Vagina (tissue), 2 donors: ENCODE results near the gene MRPL45. TPM values are rescaled to one million over a fixed set of nuclear protein-coding genes. Genes with fewer than 3 reads are reported as not detected.

Experiments
- DNase-seq, 2 donors: peaks; one replicate each; pipeline ENCODE4 v3.0.0-alpha.2; 2017; ENCODE audit errors: extremely low spot score in 2 of 2
- H3K27ac ChIP-seq: fragments of 200-600 bp; sonication (generic); one replicate; pipeline ENCODE4 v1.5.1; 2019
- H3K27me3 ChIP-seq: fragments of 200-600 bp; sonication (generic); one replicate; pipeline ENCODE4 v1.5.1; 2019
- H3K36me3 ChIP-seq, 2 donors: fragments of 200-600 bp; sonication (generic); one replicate each; pipeline ENCODE4 v1.5.1; 2017 to 2019
- H3K4me1 ChIP-seq: fragments of 200-600 bp; sonication (generic); one replicate; pipeline ENCODE4 v1.5.1; 2019
- H3K4me3 ChIP-seq, 2 donors: fragments of 200-600 bp; sonication (generic); 1 replicate in 1 of 2; 2 replicates in 1 of 2; pipeline ENCODE4 v1.5.1; 2016 to 2019
- H3K9me3 ChIP-seq: fragments of 200-600 bp; sonication (generic); one replicate; pipeline ENCODE4 v1.5.1; 2019
- CTCF ChIP-seq, 3 experiments: fragments of 450-650 bp in 2 of 3; fragments of 200-600 bp in 1 of 3; sonication (generic) in 1 of 3; IDR thresholded peaks; one replicate each; pipeline ENCODE4 v1.5.1; 2017 to 2019; ENCODE audit warnings: antibody characterized with exemption in 3 of 3, mild to moderate bottlenecking in 2 of 3, moderate library complexity in 2 of 3
- POLR2A ChIP-seq, 2 donors: fragments of 450-650 bp; IDR thresholded peaks; one replicate each; pipeline ENCODE4 v1.6.1; 2017; ENCODE audit warnings: antibody characterized with exemption in 2 of 2, mild to moderate bottlenecking in 2 of 2, moderate library complexity in 2 of 2
- POLR2AphosphoS5 ChIP-seq, 2 donors: sonication (generic); formaldehyde crosslinking; IDR thresholded peaks; one replicate each; pipeline ENCODE4 v1.9.0; 2017; ENCODE audit warnings: antibody characterized with exemption in 2 of 2, mild to moderate bottlenecking in 2 of 2, low read depth in 1 of 2; ENCODE audit not compliant: insufficient read depth in 1 of 2
- intact Hi-C: fragments of 100-400 bp; cut with DNase I; formaldehyde crosslinking; loops from one replicate; pipeline ENCODE4 v1.15.1; 2023
- total RNA-seq: library from RNA; depleted of rRNA; stranded (reverse); fragments of >200 nt; gene quantifications from one replicate; pipeline ENCODE4 v1.2.3, GENCODE V29; 2016

The MRPL45 gene
- total RNA-seq, 1 donor from 2014 or later, result 22.1 TPM

- peak overlapping the region; percentile 91 for H3K27ac ChIP-seq
- peak overlapping the region; percentile 80 to 99 for H3K4me3 ChIP-seq
- no peak for DNase-seq
- H3K27me3 ChIP-seq, result no peaks in the 10 kb centered on the region
- peaks cover 52% of the 10 kb centered on the region for H3K4me1 ChIP-seq
- TF ChIP-seq POLR2AphosphoS5 (IDR thresholded peaks at IDR 0.05; ENCODE audit: insufficient read depth in 1 of 2, low read depth in 1 of 2) (peak in 1 of 2 donors; percentile 18), POLR2A (IDR thresholded peaks at IDR 0.05) (no peak)
- no peaks in the 10 kb centered on the region for H3K9me3 ChIP-seq
- H3K36me3 ChIP-seq, result no peaks in the 10 kb centered on the region
- intact Hi-C loops, result no loop called here
These were observed 55.5 kb downstream of the MRPL45 start for GRCh38 chr17:38352245-38353085.

GRCh38 chr17:38353086-38353604, 56.2 kb downstream of the MRPL45 start:
- intact Hi-C loops, result no loop called here
- TF ChIP-seq POLR2A (IDR thresholded peaks at IDR 0.05) (no peak), CTCF (IDR thresholded peaks at IDR 0.05) (no peak), POLR2AphosphoS5 (IDR thresholded peaks at IDR 0.05; ENCODE audit: insufficient read depth in 1 of 2, low read depth in 1 of 2) (no peak)
- peak overlapping the region; percentile 80 to 99 for H3K4me3 ChIP-seq
- H3K9me3 ChIP-seq, result no peaks in the 10 kb centered on the region
- peaks cover 59% of the 10 kb centered on the region for H3K4me1 ChIP-seq
- peak overlapping the region; percentile 91 for H3K27ac ChIP-seq
- no peak for DNase-seq
- H3K27me3 ChIP-seq, result no peaks in the 10 kb centered on the region
- no peaks in the 10 kb centered on the region for H3K36me3 ChIP-seq

DNA sequence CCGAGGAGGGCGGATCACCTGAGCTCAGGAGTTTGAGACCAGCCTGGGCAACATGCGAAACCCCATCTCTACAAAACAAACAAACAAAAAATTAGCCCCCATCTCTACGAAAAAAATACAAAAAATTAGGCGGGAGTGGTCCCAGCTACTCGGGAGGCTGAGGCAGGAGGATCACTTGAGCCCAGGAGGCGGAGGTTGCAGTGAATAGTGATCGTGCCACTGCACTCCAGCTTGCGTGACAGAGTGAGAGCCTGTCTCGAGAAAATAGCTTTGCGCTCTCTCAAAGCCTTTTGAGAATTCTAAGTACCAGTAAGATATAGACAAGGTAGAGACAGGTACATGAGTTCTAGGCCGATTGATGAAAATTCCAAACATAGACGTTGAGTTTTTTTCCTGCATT, 56.7 kb downstream of the MRPL45 start:
- Histone ChIP-seq H3K27me3 (no peaks in the 10 kb centered on the region), H3K36me3 (no peaks in the 10 kb centered on the region), H3K4me1 (peaks cover 64% of the 10 kb centered on the region), H3K4me3 (peak overlapping the region; percentile 80 to 99), H3K27ac (no peak overlapping the region), H3K9me3 (no peaks in the 10 kb centered on the region)
- no peak for TF ChIP-seq POLR2AphosphoS5 (IDR thresholded peaks at IDR 0.05; ENCODE audit: insufficient read depth in 1 of 2, low read depth in 1 of 2)
- TF ChIP-seq POLR2A (IDR thresholded peaks at IDR 0.05), result no peak
- TF ChIP-seq CTCF (IDR thresholded peaks at IDR 0.05), result no peak
- DNase-seq, result no peak
- intact Hi-C loops, result no loop called here

- intact Hi-C loops, result no loop called here
- H3K27me3 ChIP-seq, result no peaks in the 10 kb centered on the region
- no peak overlapping the region for H3K27ac ChIP-seq
- DNase-seq, result no peak
- peaks cover 72% of the 10 kb centered on the region for H3K4me1 ChIP-seq
- H3K9me3 ChIP-seq, result no peaks in the 10 kb centered on the region
- H3K36me3 ChIP-seq, result no peaks in the 10 kb centered on the region
- no peak for TF ChIP-seq CTCF (IDR thresholded peaks at IDR 0.05)
- TF ChIP-seq POLR2A (IDR thresholded peaks at IDR 0.05), result no peak
- no peak for TF ChIP-seq POLR2AphosphoS5 (IDR thresholded peaks at IDR 0.05; ENCODE audit: insufficient read depth in 1 of 2, low read depth in 1 of 2)
- H3K4me3 ChIP-seq, result no peak overlapping the region
These were observed 57.5 kb downstream of the MRPL45 start for GRCh38 chr17:38354466-38354865.

DNA sequence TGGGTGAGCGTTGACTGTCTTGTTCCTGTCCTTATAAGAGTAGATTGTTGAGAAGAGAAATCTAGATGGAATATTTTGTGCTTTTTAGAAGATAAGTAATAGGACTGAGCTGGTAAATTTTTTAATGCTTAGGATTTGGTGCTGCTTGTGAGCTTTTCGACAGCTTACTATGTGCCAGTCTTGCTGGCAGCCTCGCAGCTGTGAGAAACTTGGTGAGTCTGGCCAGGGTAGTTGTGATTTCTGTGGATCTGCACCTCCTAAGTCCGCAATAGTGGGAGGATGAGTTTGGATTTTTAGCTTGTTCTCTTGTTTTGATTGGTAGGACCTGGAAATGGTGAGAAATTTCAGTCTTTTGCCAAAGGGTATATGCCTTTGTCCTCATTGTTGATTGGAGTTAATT, 58.3 kb downstream of the MRPL45 start:
- Histone ChIP-seq H3K4me3 (no peak overlapping the region), H3K4me1 (peaks cover 73% of the 10 kb centered on the region), H3K27me3 (no peaks in the 10 kb centered on the region), H3K9me3 (no peaks in the 10 kb centered on the region), H3K36me3 (no peaks in the 10 kb centered on the region), H3K27ac (no peak overlapping the region)
- intact Hi-C loops, result no loop called here
- no peak for DNase-seq
- TF ChIP-seq POLR2AphosphoS5 (IDR thresholded peaks at IDR 0.05; ENCODE audit: insufficient read depth in 1 of 2, low read depth in 1 of 2) (no peak), POLR2A (IDR thresholded peaks at IDR 0.05) (no peak), CTCF (IDR thresholded peaks at IDR 0.05) (no peak)
